Fibroblast of lung (primary cell): ENCODE results near the gene ELF3. TPM values are rescaled to one million over a fixed set of nuclear protein-coding genes. Genes with fewer than 3 reads are reported as not detected.

Experiments
- DNase-seq, 2 donors: peaks; one replicate each; pipeline versions ENCODE4 v3.0.0 to v3.0.0-alpha.2; 2010; ENCODE audit warnings: low read depth in 2 of 2
- H2AFZ ChIP-seq: 2 replicates; pipeline ENCODE4 v1.5.1; 2012; ENCODE audit warnings: low read length, control low read depth, inconsistent platforms
- H3K27ac ChIP-seq: 2 replicates; pipeline ENCODE4 v1.5.1; 2011; ENCODE audit warnings: low read length, control low read depth; ENCODE audit not compliant: insufficient read depth
- H3K27me3 ChIP-seq: 2 replicates; pipeline ENCODE4 v1.5.1; 2011; ENCODE audit warnings: mild to moderate bottlenecking, low read length; ENCODE audit not compliant: control insufficient read depth, insufficient read depth
- H3K36me3 ChIP-seq: 2 replicates; pipeline ENCODE4 v1.5.1; 2011; ENCODE audit warnings: low read length; ENCODE audit not compliant: control insufficient read depth, insufficient read depth
- H3K4me1 ChIP-seq: 2 replicates; pipeline ENCODE4 v1.5.1; 2011; ENCODE audit warnings: low read length; ENCODE audit not compliant: control insufficient read depth, insufficient read depth; ENCODE audit errors: extremely low read depth
- H3K4me2 ChIP-seq: 2 replicates; pipeline ENCODE4 v1.5.1; 2011; ENCODE audit warnings: low read length, control low read depth; ENCODE audit not compliant: insufficient read depth; ENCODE audit errors: extremely low read depth
- H3K4me3 ChIP-seq, 4 experiments: fragments of 200-600 bp in 1 of 4; sonication (generic) in 1 of 4; replicated peaks in 1 of 4; 2 replicates each; pipeline ENCODE4 v1.5.1; 2011 to 2016; ENCODE audit warnings: low read length in 4 of 4, low read depth in 3 of 4, mild to moderate bottlenecking in 3 of 4, control low read depth in 2 of 4, inconsistent platforms in 1 of 4, mixed read lengths in 1 of 4; ENCODE audit not compliant: insufficient read depth in 1 of 4; ENCODE audit errors: control extremely low read depth in 1 of 4
- H3K79me2 ChIP-seq: 2 replicates; pipeline ENCODE4 v1.5.1; 2012; ENCODE audit warnings: mild to moderate bottlenecking, low read length, inconsistent platforms; ENCODE audit not compliant: control insufficient read depth, insufficient read depth
- H3K9ac ChIP-seq: 2 replicates; pipeline ENCODE4 v1.5.1; 2011; ENCODE audit warnings: mild to moderate bottlenecking, low read length, control low read depth; ENCODE audit not compliant: insufficient read depth
- H3K9me3 ChIP-seq: 2 replicates; pipeline ENCODE4 v1.5.1; 2012; ENCODE audit warnings: low read depth, low read length; ENCODE audit not compliant: control insufficient read depth, insufficient read depth
- H4K20me1 ChIP-seq: 2 replicates; pipeline ENCODE4 v1.5.1; 2011; ENCODE audit warnings: low read length; ENCODE audit not compliant: control insufficient read depth, insufficient read depth; ENCODE audit errors: extremely low read depth
- CTCF ChIP-seq, 2 donors: IDR thresholded peaks in 1 of 2; conservative IDR thresholded peaks in 1 of 2; 1 replicate in 1 of 2; 2 replicates in 1 of 2; pipeline ENCODE4 v1.5.1; 2011 to 2012; ENCODE audit warnings: low read length in 2 of 2, control low read depth in 1 of 2, inconsistent platforms in 1 of 2, low read depth in 1 of 2, mild to moderate bottlenecking in 1 of 2
- EZH2 ChIP-seq: IDR thresholded peaks from 2 replicates; pipeline ENCODE4 v1.5.1; 2012; ENCODE audit warnings: low read length, control low read depth, mild to moderate bottlenecking; ENCODE audit errors: missing control alignments
- polyA plus RNA-seq, 2 donors: library from polyadenylated mRNA; depleted of rRNA in 1 of 2; stranded (reverse) in 1 of 2; unstranded in 1 of 2; fragments of >200 nt; gene quantifications; 2 replicates each; pipeline ENCODE4 v1.2.1, GENCODE V29; 2011 to 2012; ENCODE audit warnings: missing spikeins in 1 of 2
- total RNA-seq: library from RNA; depleted of rRNA; stranded (reverse); fragments of >200 nt; gene quantifications from 2 replicates; pipeline ENCODE4 v1.2.1, GENCODE V29; 2014

Gene ELF3
- total and polyA plus RNA-seq, 2 donors (not counting 1 experiment from before 2014, with no cell fraction given) = 0.12 to 0.17 TPM

DNA sequence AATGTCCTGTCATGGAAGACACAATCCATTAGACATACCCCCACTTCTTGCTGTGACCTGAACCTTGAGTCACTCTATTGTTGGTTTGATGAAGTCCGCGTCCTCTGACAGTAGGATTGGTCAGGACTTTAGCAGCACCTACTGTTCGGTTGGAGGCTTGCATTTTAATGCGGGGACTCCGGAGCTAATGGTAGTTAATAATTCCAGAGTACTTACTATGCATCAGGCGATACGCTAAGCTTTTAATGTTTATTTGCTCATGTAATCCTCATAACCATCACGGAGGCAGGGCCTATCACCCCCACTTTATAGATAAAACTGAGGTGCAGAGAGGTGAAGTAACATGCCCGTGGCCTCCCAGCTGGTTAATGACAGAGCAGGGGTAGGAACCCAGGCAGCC lies 7.9 kb upstream of the ELF3 start:
- H3K79me2 ChIP-seq = no peaks in the 10 kb centered on the region
- no peak overlapping the region for H3K9ac ChIP-seq
- no peaks in the 10 kb centered on the region for H3K9me3 ChIP-seq
- H3K27me3 ChIP-seq = no peaks in the 10 kb centered on the region
- H3K4me1 ChIP-seq = no peaks in the 10 kb centered on the region
- no peak overlapping the region for H3K4me3 ChIP-seq
- H4K20me1 ChIP-seq = no peaks in the 10 kb centered on the region
- H2AFZ ChIP-seq = no peak overlapping the region
- H3K36me3 ChIP-seq = peaks cover 11% of the 10 kb centered on the region
- no peak for TF ChIP-seq EZH2
- TF ChIP-seq CTCF (conservative IDR thresholded peaks at IDR 0.05 in 1 of 2, IDR thresholded peaks at IDR 0.05 in 1 of 2; ENCODE audit: low read depth in 1 of 2, low read length in 2 of 2) = no peak
- no peak overlapping the region for H3K4me2 ChIP-seq
- no peak for DNase-seq
- H3K27ac ChIP-seq = no peak overlapping the region

DNA sequence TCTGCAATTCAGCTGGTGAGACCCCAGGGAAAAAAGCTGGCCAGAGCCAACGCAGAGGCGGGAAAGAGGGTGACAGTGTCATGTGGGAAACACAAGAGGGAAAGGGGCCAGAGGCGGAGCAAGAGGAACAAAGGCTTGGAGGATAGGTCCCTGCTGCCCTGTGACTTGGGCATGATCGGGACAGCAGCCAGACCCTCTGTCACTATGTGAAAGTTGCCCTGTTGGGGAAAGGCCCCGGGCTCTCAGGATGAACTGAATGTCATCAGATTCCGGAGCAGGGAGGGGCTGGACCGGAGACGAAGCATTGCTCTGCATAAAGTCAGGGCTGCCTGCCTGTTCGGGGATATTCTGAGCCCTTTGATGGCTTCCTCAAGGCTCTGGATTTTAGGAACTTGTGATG lies 5.7 kb upstream of the ELF3 start:
- no peak for DNase-seq
- Histone ChIP-seq H3K4me2 (no peak overlapping the region), H3K36me3 (peaks cover 11% of the 10 kb centered on the region), H3K27me3 (no peaks in the 10 kb centered on the region), H4K20me1 (no peaks in the 10 kb centered on the region), H3K4me1 (no peaks in the 10 kb centered on the region), H3K9me3 (no peaks in the 10 kb centered on the region), H3K9ac (no peak overlapping the region), H3K27ac (no peak overlapping the region), H3K79me2 (no peaks in the 10 kb centered on the region), H2AFZ (no peak overlapping the region), H3K4me3 (no peak overlapping the region)
- TF ChIP-seq EZH2 = no peak
- TF ChIP-seq CTCF (conservative IDR thresholded peaks at IDR 0.05 in 1 of 2, IDR thresholded peaks at IDR 0.05 in 1 of 2; ENCODE audit: low read depth in 1 of 2, low read length in 2 of 2) = no peak

- Histone ChIP-seq H3K4me1 (no peaks in the 10 kb centered on the region), H3K9me3 (no peaks in the 10 kb centered on the region), H3K27me3 (no peaks in the 10 kb centered on the region), H3K4me3 (no peak overlapping the region), H3K4me2 (no peak overlapping the region), H3K36me3 (peaks cover 9% of the 10 kb centered on the region), H3K79me2 (no peaks in the 10 kb centered on the region), H2AFZ (no peak overlapping the region), H3K27ac (no peak overlapping the region), H4K20me1 (no peaks in the 10 kb centered on the region), H3K9ac (no peak overlapping the region)
- peak in 1 of 2 donors; percentile 42 for TF ChIP-seq CTCF (conservative IDR thresholded peaks at IDR 0.05 in 1 of 2, IDR thresholded peaks at IDR 0.05 in 1 of 2; ENCODE audit: low read depth in 1 of 2, low read length in 2 of 2)
- TF ChIP-seq EZH2 = no peak
- DNase-seq = peak in 1 of 2 donors; percentile 40
These were observed 4.4 kb upstream of the ELF3 start for GRCh38 chr1:202005958-202006357.
